HT-29 (cell line): ENCODE measurements around the gene TENT5C. TPM values are rescaled to one million over a fixed set of nuclear protein-coding genes. Genes with fewer than 3 reads are reported as not detected.

Source experiments
- DNase-seq: peaks from one replicate; pipeline ENCODE4 v3.0.0-alpha.2; 2015; ENCODE audit warnings: low spot score
- total RNA-seq: library from RNA; depleted of rRNA; stranded (reverse); fragments of >200 nt; shearing (Covaris generic); gene quantifications from 2 replicates; pipeline ENCODE4 v1.2.3, GENCODE V29; 2014; rRNA removed

Gene TENT5C
- total RNA-seq, 1 experiment from 2014 or later = 0.13 TPM

GRCh38 chr1:117674521-117675400 is 68.9 kb downstream of the TENT5C start:
- peak; percentile 23 for DNase-seq

DNA sequence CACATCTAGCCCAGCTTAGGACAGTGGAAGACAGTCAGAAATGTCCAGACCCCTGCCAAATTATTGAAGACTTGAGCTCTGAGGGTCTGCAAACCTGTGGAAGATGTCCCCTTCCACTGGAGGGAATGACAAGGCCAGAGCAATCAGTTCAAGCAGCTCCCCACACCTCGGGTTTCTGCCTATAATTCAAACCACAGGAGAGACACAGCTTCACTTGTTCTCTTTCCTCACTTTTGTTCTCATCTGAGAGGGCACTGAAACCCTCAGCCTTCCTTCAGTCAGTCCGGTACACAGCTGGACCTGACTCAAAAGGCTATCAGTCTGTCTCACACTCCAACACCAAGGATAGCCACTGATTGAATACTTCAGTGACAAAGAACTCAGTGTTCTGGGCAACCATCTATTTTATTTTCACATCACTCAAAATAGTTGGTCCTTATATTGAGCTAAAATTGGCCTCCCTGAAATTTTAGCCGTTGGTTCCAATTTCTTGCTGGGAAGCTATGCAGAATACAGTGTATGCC is 70.1 kb downstream of the TENT5C start:
- DNase-seq = no peak

DNA sequence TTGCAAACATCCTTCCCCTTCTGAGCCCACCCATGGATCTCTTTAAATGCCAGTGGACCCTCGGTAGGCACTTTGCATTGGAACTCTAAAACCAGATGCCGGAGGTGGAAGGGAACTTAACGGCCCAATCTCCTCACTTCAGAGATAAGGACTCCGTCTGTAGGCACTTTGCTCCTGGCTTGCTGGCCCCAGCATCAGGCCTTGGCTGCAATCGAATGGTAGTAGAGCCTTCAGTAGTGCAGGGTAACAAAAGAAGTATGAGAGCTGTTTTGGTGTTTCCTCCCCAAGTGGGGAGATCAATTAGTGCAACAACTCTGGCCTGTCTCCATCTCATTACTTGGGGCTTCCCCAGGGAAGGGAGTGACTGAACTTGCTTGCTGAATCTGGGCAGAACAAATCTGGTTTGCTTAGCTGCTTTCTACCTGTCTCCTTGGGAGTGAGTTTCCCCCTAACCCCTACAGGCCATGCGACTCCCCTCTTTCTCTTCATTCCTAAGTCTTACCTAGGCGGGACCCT is 70.8 kb downstream of the TENT5C start:
- DNase-seq = no peak

Other genes starting within 250 kb of the TENT5C start
- gene MAN1A2, start 238.6 kb upstream of the TENT5C start, total RNA-seq = 17.5 and 20.4 TPM in 2 replicates